ENCODE results near the gene CISH.

DNA sequence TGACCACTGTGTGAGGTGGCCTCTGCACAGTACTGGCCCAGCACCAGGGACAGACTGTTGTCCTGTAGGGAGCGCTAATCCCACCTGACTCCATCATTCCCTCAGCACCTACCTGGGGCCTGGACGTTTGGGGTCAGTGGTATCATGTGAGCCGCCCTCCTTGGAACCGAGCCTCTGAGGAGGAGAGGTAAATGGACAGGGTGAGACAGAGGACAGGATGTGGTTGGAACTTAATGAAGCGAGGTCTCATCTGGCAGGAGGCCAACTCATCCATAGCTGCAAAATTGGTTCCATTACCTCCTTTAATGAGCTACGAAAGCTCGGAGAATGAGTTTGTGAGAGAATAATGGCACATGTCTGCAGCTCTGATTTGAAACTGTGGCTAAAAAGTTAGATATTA lies 19.3 kb upstream of the CISH start:
- TF ChIP-seq, protein P1, sequence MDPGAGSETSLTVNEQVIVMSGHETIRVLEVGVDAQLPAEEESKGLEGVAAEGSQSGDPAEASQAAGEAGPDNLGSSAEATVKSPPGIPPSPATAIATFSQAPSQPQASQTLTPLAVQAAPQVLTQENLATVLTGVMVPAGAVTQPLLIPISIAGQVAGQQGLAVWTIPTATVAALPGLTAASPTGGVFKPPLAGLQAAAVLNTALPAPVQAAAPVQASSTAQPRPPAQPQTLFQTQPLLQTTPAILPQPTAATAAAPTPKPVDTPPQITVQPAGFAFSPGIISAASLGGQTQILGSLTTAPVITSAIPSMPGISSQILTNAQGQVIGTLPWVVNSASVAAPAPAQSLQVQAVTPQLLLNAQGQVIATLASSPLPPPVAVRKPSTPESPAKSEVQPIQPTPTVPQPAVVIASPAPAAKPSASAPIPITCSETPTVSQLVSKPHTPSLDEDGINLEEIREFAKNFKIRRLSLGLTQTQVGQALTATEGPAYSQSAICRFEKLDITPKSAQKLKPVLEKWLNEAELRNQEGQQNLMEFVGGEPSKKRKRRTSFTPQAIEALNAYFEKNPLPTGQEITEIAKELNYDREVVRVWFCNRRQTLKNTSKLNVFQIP (CRISPR knock-in tag; IDR thresholded peaks at IDR 0.05; ENCODE audit: borderline replicate concordance, low read depth), result no peak
- TF ChIP-seq, protein P2, sequence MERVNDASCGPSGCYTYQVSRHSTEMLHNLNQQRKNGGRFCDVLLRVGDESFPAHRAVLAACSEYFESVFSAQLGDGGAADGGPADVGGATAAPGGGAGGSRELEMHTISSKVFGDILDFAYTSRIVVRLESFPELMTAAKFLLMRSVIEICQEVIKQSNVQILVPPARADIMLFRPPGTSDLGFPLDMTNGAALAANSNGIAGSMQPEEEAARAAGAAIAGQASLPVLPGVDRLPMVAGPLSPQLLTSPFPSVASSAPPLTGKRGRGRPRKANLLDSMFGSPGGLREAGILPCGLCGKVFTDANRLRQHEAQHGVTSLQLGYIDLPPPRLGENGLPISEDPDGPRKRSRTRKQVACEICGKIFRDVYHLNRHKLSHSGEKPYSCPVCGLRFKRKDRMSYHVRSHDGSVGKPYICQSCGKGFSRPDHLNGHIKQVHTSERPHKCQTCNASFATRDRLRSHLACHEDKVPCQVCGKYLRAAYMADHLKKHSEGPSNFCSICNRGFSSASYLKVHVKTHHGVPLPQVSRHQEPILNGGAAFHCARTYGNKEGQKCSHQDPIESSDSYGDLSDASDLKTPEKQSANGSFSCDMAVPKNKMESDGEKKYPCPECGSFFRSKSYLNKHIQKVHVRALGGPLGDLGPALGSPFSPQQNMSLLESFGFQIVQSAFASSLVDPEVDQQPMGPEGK (CRISPR knock-in tag; IDR thresholded peaks at IDR 0.05; ENCODE audit: borderline replicate concordance), result no peak
- TF ChIP-seq ZNF565 (CRISPR knock-in tag; conservative IDR thresholded peaks at IDR 0.05; ENCODE audit: low read depth) (no peak), RARB (CRISPR knock-in tag; IDR thresholded peaks at IDR 0.05) (no peak), ISL1 (CRISPR knock-in tag; IDR thresholded peaks at IDR 0.05) (no peak), BACH2 (CRISPR knock-in tag; IDR thresholded peaks at IDR 0.05; ENCODE audit: borderline replicate concordance) (no peak), SNAI2 (CRISPR knock-in tag; IDR thresholded peaks at IDR 0.05) (no peak), CSDC2 (CRISPR knock-in tag; IDR thresholded peaks at IDR 0.05) (no peak), ARNTL (CRISPR knock-in tag; IDR thresholded peaks at IDR 0.05; ENCODE audit: borderline replicate concordance, low read depth) (no peak), ZNF70 (CRISPR knock-in tag; IDR thresholded peaks at IDR 0.05) (no peak)
- TF ChIP-seq, protein P3, sequence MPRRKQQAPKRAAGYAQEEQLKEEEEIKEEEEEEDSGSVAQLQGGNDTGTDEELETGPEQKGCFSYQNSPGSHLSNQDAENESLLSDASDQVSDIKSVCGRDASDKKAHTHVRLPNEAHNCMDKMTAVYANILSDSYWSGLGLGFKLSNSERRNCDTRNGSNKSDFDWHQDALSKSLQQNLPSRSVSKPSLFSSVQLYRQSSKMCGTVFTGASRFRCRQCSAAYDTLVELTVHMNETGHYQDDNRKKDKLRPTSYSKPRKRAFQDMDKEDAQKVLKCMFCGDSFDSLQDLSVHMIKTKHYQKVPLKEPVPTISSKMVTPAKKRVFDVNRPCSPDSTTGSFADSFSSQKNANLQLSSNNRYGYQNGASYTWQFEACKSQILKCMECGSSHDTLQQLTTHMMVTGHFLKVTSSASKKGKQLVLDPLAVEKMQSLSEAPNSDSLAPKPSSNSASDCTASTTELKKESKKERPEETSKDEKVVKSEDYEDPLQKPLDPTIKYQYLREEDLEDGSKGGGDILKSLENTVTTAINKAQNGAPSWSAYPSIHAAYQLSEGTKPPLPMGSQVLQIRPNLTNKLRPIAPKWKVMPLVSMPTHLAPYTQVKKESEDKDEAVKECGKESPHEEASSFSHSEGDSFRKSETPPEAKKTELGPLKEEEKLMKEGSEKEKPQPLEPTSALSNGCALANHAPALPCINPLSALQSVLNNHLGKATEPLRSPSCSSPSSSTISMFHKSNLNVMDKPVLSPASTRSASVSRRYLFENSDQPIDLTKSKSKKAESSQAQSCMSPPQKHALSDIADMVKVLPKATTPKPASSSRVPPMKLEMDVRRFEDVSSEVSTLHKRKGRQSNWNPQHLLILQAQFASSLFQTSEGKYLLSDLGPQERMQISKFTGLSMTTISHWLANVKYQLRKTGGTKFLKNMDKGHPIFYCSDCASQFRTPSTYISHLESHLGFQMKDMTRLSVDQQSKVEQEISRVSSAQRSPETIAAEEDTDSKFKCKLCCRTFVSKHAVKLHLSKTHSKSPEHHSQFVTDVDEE (CRISPR knock-in tag; IDR thresholded peaks at IDR 0.05), result no peak
- TF ChIP-seq, protein P4, sequence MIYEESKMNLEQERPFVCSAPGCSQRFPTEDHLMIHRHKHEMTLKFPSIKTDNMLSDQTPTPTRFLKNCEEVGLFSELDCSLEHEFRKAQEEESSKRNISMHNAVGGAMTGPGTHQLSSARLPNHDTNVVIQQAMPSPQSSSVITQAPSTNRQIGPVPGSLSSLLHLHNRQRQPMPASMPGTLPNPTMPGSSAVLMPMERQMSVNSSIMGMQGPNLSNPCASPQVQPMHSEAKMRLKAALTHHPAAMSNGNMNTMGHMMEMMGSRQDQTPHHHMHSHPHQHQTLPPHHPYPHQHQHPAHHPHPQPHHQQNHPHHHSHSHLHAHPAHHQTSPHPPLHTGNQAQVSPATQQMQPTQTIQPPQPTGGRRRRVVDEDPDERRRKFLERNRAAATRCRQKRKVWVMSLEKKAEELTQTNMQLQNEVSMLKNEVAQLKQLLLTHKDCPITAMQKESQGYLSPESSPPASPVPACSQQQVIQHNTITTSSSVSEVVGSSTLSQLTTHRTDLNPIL (CRISPR knock-in tag; IDR thresholded peaks at IDR 0.05; ENCODE audit: low read depth), result no peak
- TF ChIP-seq, protein P5, sequence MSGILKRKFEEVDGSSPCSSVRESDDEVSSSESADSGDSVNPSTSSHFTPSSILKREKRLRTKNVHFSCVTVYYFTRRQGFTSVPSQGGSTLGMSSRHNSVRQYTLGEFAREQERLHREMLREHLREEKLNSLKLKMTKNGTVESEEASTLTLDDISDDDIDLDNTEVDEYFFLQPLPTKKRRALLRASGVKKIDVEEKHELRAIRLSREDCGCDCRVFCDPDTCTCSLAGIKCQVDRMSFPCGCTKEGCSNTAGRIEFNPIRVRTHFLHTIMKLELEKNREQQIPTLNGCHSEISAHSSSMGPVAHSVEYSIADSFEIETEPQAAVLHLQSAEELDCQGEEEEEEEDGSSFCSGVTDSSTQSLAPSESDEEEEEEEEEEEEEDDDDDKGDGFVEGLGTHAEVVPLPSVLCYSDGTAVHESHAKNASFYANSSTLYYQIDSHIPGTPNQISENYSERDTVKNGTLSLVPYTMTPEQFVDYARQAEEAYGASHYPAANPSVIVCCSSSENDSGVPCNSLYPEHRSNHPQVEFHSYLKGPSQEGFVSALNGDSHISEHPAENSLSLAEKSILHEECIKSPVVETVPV (CRISPR knock-in tag; IDR thresholded peaks at IDR 0.05), result no peak
